GM19238 (cell line): ENCODE data around the gene NCK1.
"Not testable (repeated sequence)": the region's sequence is repeated elsewhere in the genome, so short reads cannot be mapped to it uniquely, and the experiment has no call there.

ENCODE experiments used
- DNase-seq: peaks from one replicate; pipeline ENCODE4 v3.0.0; 2011; ENCODE audit warnings: low spot score; ENCODE audit not compliant: insufficient read length

The NCK1 gene

DNA sequence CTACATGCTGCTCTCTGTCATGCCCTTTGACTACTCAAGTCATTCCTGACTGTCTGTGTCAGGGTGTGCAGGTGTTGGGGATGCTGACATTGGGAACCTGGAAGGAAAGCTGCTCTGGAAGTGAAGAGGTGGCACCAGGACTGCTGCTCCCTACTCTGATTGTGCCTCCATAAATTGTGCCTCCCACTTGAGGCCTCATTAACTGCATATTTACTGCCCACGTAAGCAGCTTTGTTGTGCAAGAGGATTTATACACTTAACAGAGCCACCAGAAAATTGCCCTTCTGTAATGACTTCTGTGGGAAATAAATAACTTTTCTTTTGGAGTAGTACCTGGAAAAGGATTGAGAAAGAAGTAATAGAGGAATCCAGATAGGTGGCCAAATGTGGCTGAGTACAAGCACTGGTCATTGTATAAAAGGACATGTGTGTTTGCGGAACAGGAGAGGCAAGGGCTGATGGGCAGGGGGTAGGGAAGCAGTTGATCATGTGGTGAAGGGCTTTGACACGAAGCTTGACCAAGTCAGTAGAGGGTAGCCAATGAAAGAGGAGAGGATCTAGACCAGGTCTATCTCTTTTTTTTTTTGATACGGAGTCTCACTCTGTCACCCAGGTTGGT lies 120.6 kb downstream of the NCK1 start:
- no peak for DNase-seq

DNA sequence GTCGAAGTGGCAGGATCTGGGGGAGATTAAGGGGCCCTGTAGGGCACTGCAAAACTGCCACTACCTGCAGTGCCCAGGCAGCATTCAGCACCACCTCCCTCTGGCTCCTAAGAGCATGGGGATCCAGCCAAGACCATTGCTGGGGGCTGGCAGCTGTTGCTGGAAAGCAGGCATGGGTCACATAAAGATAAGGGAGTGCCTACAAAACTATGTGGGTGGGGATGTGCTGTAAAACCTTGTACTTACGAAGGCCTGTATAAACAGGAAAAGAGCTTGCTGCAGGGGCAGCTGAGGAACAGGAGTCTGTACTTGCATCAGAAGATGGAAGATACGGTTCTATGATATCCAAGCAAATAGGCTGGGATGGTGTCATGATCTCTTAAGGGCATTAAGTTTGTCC lies 122.8 kb downstream of the NCK1 start:
- DNase-seq = no peak

DNA sequence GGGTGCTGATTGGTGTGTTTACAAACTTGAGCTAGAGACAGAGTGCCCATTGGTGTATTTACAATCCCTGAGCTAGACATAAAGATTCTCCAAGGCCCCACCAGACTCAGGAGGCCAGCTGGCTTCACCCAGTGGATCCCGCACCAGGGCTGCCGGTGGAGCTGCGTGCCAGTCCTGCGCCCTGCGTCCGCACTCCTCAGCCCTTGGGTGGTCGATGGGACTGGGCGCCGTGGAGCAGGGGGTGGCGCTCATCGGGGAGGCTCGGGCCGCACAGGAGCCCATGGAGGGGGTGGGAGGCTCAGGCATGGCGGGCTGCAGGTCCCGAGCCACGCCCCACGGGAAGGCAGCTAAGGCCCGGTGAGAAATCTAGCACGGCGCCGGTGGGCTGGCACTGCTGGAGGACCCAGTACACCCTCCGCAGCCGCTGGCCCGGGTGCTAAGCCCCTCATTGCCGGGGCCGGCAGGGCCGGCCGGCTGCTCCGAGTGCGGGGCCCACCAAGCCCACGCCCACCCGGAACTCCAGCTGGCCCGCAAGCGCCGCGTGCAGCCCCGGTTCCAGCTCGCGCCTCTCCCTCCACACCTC lies 125.5 kb downstream of the NCK1 start:
- DNase-seq = not testable (repeated sequence)

- DNase-seq = no peak
These were observed 126.6 kb downstream of the NCK1 start for GRCh38 chr3:136988651-136989050.

DNA sequence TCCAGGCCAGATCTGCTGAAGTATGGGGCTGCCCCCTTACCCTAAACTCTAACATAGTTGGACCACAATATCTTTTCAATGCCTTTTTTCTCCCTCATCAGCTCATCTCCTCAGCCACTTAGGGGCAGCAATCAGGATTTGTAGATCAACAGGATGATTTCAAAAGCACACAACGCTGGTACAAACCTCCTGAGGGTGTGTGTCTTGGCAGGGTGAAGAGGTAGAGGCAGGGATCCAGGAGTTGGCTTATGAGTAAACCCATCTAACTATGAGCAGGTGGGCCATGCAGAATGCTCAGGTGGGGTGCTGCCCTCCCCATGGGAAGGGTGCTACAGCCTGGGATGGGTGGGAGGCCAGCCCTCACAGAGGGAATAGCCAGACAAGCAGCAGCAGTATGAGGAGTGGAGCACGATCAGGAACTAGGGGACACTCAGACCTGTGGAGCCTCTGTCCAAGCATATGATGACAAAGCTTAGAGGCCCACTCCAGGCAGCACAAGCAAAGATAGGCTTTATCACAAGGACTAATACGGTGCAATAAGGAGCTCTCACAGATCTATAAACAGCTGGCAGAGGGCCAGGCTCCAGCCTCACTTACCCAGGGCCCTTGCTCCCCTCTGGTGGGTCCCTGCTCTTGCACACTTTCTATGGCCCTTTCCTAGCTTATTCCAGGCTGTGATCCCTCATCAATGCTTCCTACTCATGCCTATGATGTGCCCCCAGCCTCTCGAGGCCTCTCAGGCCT lies 127.9 kb downstream of the NCK1 start:
- DNase-seq = no peak

DNA sequence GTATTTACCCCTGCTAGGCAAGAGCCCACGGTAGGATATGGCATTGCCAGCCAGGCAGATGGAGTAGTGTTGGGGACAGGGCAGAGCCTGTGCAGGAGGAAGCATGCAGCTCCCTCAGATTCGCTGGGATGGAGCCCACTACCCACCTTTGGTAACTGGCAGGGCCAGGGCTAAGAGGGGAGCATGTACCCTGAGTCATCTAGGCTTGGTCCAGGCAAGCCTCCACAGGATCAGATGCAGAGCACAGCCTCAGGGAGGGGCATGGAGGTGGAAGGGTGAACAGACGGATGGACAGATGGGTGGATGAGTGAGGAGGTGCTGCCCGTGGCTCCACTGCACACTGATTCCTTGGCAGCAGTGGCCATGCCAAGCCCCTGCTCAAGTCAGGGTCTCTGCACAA lies 128.8 kb downstream of the NCK1 start:
- no peak for DNase-seq

- DNase-seq = no peak
These were observed 130.1 kb downstream of the NCK1 start for GRCh38 chr3:136992115-136992514.

DNA sequence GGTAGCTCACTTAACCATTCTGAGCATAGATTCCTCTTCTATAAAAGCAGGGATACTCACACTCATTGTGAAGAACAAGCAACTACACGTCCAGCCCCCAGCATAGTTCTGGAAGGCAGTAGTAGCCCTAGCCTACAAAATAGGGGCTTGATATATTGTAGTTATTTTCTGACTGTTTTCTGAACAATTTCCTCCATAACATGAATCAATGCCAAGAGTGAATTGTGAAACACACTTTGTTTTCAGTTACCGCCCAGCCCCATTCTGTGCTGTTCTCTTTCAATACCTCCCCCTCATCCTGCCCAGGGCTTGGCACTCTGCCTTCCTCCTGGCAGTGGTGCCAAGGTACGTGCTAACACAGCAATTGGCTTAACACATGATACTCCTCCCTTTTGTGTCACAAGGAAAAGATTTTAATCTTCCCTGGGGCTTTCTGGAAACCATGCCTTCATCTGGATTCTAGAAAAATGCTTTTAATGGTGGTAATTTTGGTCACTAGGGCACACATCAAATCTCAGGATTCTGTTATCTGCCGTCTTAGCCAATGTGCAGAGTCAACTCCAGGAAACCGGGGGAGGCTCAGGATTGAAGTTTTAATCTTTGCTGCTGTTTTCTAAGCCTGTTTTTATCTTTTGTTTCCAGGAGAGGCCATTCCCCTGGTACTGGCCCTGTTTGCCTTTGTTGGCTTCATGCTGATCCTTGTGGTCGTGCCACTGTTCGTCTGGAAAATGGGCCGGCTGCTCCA lies 132.9 kb downstream of the NCK1 start:
- no peak for DNase-seq

DNA sequence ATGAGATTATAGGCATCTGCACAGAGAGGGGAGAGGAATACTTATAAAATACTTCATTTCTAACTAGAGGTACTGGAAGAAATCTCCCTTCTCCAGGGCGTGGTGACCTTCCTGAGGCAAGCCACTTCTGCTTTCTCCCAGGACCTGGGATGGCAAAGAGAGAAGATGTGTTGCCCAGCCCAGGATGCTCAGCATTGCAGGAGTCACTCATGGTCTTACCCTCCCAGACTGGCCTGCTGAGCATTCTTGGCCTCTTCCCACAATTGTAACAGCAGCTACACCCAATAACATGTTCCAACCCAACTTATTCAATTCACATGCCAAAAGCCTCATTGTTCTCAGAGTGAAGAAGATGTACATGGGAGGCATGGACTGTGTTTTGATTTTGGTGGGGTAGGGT lies 133.6 kb downstream of the NCK1 start:
- DNase-seq = no peak
